Glomerular visceral epithelial cell (primary cell): ENCODE results near the gene C2orf72.

Experiments used
- DNase-seq: peaks from one replicate; pipeline ENCODE4 v3.0.0-alpha.2; 2016; ENCODE audit errors: extremely low spot score

C2orf72 gene

DNA sequence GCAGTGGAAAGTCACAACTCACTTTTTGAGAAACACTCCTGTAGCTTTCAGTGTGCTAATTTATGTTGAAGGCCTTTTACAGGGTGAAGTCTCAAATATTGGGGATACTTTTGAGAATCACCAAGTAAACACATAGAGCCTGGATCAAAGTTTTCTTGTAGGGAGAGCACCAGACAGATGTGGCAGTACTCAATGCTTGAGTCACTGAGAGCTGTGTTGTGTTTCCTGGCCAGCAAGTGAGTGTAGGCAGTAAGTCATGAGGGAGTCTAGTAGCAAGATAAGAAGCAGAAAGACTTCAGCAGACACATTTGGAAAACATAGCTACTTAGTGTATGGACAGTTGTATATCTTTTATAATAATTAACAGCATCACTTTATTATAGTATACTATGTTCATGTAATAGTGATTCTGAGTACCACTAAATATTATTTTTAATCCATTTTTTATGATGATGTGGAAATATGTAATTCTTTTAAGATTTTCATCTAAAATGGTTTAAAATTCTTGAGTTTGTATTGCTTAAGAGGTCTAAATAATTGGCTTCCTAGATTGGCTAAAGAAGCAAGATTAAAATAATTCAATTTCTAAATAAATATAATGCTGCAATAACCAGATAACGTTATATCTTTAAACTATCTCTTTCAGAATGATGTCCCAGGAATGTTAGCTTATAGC, 32.2 kb downstream of the C2orf72 start:
- DNase-seq, result no peak

DNA sequence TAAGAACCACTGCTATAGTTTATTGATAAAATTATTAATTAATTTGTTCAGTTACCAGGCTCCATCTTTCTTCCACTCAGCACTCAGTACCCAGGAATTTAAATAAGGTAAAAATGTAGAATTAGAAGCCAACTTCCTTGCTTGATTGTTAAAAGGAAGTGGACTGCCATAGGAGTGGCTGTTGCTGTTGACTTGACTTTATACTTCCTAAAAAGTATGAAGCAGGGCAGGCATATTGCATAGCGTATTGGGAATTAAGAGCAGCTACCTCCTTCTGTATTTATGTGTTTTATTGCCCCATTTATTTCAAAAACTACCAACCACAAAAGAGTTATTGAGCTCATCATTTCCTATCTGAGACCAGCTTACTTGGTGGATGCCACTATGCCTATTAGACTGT, 47.2 kb downstream of the C2orf72 start:
- DNase-seq, result no peak

DNA sequence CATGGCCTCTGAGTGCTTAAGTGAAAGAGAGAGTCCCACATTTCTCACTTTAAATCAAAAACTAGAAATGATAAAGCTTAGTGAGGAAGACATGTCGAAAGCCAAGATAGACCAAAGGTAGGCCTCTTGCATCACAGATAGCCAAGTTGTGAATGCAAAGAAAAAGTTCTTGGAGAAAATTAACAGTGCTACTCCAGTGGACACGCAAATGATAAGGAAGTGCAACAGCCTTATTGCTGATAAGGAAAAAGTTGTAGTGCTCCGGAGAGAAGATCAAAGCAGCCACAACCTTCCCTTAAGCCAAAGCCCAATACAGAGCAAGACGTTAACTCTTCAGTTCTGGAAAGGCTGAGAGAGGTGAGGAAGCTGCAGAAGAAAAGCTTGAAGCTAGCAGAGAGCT, 51.4 kb downstream of the C2orf72 start:
- DNase-seq, result no peak

DNA sequence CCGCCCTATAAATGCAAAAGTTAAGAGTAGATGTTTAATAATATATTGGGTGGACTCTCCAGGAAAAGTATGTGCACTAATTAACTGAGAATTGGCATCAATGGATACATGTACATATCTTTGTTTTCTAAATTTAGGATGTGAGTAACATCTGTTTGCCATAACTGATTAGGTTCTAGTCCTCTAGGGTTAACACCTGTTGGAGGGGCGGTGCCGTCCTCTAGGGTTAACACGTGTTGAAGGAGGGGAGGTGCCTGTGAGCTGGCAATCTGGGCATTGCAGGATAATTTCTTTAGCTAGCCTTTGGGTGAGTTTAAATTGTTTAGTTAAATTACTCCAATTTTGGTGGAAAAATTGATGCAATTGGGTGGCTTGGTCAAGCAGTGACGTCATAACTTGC, 56.6 kb downstream of the C2orf72 start:
- DNase-seq, result no peak

DNA sequence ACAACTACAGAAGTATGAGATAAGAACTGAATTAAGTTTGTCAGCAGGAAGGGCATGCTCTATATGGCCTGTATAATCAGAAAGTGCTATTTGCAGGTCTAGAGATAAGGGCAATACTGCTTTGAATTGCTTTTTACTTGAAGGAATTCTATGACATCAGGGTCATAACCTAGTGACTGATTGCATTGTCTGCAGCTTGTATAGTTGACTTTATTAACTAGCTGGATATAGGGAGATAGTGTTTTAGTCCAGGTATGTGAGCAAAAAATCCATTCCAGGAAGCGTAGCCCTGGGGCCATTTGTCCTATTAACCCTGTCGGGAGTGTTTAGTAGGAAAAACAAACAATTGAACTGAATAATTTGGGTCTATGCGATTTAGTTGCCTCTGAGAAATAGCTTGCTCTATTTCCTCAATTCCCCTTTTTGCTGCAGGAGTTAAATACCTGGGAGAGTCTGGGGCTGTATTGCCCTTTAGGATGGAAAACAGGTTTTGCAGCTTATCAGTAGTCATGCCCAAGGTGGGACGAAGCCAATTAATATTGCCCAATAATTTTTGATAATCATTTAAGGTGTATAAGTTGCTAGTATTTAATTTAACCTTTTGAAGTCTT, 57.5 kb downstream of the C2orf72 start:
- no peak for DNase-seq
